T-helper 1 cell treated with Interleukin-12 subunit alpha and Interleukin-12 subunit beta and Interleukin-4 antibody, amounts not matched to agents 30 ng/mL and 1 ng/mL, for 36 hours (primary cell): ENCODE data around the gene PTK7. TPM values are rescaled to one million over a fixed set of nuclear protein-coding genes. Genes with fewer than 3 reads are reported as not detected.
"Not testable (repeated sequence)": the region's sequence is repeated elsewhere in the genome, so short reads cannot be mapped to it uniquely, and the experiment has no call there.

Source experiments
- intact Hi-C: fragments of 100-400 bp; cut with micrococcal nuclease; formaldehyde crosslinking; loops from one replicate; pipeline ENCODE4 v1.15.1; 2024
- total RNA-seq: library from RNA; stranded (reverse); gene quantifications from 2 replicates; pipeline ENCODE4 v1.2.3, GENCODE V29; 2022

The PTK7 gene
- total RNA-seq, 1 donor from 2014 or later = 1.4 TPM

DNA sequence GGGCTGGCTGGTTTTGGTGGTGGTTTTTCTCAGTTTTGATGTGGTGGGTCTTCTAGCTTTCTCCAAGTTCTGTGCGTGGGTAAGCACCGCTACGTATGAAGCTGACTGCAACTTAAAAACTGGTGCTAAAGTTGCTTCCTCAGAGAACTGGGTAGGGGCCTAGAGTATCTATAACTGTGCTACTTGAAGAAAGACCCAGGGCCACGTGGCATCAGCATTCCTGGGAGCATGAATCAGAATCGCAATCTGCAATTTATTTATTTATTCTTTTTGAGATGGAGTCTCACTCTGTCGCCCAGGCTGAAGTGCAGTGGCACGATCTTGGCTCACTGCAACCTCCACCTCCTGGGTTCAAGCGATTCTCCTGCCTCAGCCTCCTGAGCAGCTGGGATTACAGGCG, 5.8 kb downstream of the PTK7 start:
- intact Hi-C loops = not testable (repeated sequence)

DNA sequence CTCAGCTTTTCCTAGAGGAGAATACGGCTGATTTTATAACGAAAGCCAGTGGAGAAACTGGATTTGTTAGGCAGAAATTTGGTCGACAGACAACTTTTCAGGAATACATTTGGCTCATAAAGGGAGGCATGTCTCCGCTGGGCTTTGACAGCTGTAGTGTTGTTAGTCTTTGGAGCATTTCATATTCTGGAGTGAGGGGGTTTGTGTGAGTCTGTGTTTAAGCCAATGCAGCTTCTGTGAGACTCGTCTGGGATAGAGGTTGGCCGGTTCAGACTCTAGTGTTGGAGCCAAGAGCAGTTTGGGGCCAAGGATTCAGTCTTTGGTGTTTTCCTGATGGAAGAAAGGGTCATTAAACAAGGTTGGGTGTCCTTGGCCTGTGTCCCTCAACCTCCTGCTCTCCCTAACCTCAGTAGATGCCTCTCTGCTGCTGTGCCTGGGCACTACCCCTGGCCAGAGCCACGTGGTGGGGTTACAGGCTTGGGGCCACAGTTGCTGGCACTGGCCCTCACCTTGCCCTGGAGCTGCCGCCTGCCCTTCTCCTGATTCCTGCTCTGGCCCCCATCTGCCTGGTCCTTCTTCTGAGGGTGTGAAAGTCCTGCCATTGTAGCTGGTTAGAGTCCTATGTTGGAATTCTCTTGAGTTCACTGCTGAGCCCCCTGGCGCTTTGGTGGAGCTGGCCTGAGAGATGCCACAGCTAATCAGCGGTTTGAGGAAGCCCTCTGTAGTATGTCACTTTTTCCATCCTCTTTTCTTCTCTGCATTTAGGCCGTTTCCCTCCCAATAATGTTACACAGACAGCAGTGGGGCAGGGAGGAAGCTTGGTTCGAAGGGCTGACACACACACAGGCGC, 6.9 kb downstream of the PTK7 start:
- intact Hi-C loops = no loop called here

- intact Hi-C loops = no loop called here
These were observed 10.0 kb downstream of the PTK7 start for GRCh38 chr6:43086022-43086658.

DNA sequence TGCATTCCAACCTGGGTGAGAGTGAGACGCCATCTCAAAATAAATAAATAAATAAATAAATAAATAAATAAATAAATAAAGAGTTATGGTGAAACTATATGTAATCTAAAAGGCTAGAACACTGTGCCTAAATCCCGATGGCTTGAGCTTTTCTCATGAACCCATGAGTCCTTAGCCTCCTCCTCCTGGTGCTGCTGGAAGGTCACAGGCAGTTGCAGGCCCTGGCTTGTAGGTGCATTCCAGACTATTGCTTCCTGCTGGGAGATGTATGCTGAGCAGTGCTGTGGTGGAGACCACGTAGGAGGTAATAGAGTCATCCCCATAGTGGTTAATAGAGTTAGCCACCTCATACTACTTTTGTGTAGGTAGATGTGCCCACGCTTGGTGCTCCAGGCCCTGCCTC, 12.5 kb downstream of the PTK7 start:
- intact Hi-C loops = no loop called here

DNA sequence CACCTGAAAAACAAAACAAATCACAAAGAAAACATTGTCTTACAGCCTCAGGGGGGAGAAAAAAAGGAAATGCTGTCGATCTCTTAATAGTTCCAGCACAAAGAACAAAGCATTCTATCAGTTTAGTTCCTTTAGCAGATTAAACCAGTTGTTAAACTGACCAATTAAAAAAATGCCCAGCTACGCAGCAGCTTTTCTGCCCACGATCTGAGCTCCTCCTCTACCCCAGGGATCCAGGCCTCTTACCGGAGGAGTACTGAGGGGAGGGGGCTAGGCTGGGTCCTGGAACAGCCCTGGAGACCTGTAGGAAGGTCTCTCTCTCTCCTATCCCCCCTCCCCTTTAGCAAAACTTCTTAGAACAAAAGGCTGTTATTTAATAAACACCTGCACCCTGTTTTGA, 13.4 kb downstream of the PTK7 start:
- intact Hi-C loops = no loop called here

GRCh38 chr6:43089874-43090558, 13.9 kb downstream of the PTK7 start:
- intact Hi-C loops = no loop called here

- intact Hi-C loops = no loop called here
These were observed 14.4 kb downstream of the PTK7 start for GRCh38 chr6:43090559-43090956.

DNA sequence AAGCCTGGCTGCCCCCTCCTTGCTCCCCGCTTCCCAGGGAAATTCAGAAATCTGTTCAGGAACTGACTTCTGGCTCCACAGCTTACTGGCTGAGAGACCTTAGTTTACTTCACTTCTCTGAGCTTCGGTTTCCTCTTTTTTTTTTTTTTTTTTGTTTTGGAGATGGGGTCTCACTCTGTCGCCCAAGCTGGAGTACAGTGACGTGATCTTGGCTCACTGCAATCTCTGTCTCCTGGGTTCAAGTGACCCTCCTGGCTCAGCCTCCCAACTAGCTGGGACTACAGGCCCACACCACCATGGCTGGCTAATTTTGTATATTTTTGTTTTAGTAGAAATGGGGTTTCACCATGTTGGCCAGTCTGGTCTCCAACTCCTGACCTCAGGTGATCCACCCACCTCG, 14.9 kb downstream of the PTK7 start:
- intact Hi-C loops = no loop called here

- intact Hi-C loops = no loop called here
These were observed 15.4 kb downstream of the PTK7 start for GRCh38 chr6:43091436-43091991.

DNA sequence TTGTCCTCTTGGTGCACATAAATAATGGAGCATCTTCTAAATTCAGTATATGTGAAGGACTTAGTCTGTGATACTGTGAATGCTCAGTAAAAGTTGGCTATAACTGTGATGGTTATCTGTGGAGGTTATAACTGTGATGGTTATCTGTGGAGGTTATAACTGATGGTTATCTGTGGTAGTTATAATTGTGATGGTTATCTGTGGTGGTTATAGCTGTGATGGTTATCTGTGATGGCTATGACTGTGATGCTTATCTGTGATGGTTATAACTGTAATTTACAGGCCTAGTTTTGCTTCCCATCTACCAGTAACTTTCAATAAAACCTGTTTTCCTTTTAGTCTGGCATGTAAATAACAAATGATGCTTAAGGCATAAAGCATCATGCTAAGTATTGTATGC, 16.5 kb downstream of the PTK7 start:
- intact Hi-C loops = no loop called here

DNA sequence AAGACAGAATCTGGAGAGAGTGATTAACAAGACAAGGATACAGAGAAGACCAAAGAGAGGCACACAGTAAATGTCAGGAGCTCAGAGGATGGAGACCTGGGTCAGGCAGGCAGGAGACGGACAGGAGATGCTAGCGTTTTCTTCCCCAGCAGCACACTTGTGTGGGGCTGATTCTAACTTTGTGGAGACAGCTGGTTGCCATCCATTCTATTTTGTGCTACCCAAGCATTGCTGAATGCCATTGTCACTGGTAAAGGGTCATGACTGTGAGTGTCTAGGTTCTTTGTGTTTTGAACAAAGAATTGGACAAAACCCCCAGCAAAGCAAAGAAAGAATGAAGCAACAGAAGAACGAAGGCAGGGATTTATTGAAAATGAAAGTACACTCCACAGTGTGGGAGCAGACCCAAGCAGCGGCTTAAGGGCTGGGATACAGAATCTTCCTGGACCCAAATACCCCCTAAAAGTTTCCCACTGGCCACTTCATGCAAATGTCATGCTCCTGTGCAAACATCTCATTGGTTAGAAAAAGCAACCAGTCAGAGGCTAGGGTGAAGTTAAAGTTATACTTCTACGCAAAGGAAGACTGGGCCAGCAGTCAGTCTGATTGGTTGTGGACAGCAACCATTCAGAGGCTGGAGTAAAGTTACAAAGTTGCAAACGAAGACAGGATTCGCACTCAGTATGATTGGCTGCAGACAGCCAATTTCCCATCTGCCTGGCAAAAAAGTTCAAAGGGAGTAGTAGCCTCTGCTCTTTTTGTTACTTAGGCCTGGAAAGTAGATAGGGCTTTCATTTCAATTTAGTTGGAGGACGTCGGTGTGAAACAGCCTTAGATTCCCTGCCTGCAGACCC, 17.5 kb downstream of the PTK7 start:
- intact Hi-C loops = no loop called here

DNA sequence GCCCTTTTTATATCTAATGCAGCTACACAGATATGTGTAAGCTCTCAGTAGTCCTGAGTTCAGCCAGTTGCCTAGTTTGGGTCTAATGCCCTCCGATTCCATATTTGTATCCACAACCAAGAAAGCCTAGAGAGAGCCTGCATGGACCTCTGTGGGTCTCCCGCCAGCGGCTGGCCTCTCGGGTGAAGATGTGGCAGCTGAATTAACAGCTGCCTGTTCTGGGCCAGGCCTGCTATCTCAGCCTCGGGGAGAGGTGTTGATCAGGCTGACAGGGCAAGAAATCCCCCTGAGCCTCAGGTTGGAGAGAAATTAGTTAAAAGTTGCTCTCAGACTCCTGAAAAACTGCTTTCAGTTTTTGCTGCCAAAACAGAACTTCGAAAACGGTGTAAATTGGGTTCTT, 19.8 kb downstream of the PTK7 start:
- intact Hi-C loops = no loop called here

DNA sequence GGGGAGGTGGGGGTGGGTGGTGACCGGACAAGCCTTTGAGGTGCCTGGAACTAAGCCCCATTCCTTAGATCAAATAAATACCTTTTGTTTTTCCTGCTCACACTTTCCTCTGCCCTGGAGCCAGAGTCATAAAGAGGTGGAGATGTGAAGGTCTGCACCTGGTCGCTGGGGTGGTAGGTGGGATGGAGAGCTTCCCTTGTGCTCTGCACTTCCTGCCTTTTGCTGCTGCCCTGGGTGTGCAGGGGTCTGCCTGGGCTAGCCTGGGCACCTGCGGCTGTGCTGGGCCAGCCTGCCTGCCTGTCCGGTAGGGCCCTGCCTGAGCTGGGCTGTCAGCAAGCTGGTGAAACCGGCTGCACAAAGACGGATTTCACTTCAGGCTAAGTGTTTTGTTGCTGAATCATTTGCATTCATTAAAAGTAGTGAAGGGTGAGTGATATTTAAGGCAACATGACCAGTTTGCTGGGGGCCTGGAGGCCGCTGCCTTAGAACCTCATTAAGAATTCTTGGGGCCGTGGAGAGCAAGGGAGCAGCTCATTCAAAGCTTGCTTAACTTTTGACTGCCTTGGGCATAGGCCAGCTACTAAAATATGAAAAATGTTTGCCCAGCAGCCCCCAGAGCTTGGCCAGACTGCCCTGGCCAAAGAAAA, 20.5 kb downstream of the PTK7 start:
- intact Hi-C loops = no loop called here

GRCh38 chr6:43097098-43097489, 21.0 kb downstream of the PTK7 start:
- intact Hi-C loops = no loop called here

- intact Hi-C loops = no loop called here
These were observed 21.4 kb downstream of the PTK7 start for GRCh38 chr6:43097502-43097901.

GRCh38 chr6:43101497-43101896, 25.4 kb downstream of the PTK7 start:
- intact Hi-C loops = no loop called here

GRCh38 chr6:43103253-43103876, 27.3 kb downstream of the PTK7 start:
- intact Hi-C loops = no loop called here

GRCh38 chr6:43105538-43106222, 29.6 kb downstream of the PTK7 start:
- intact Hi-C loops = no loop called here

- intact Hi-C loops = no loop called here
These were observed 31.4 kb downstream of the PTK7 start for GRCh38 chr6:43107344-43108062.
